GM18909 (cell line): ENCODE data around the gene SCGB1D2.

Source experiments
- ATAC-seq: cut with Tn5 transposase; IDR thresholded peaks from one replicate; pipeline ENCODE4 v1.9.1; 2021; ENCODE audit warnings: mild to moderate bottlenecking; ENCODE audit not compliant: unreplicated experiment, poor library complexity

SCGB1D2 gene

GRCh38 chr11:62256281-62256680 is 14.2 kb downstream of the SCGB1D2 start:
- ATAC-seq: no peak

- no peak for ATAC-seq
These were observed 18.4 kb downstream of the SCGB1D2 start for GRCh38 chr11:62260261-62260953.

- ATAC-seq: no peak
These were observed 22.0 kb downstream of the SCGB1D2 start for GRCh38 chr11:62264004-62264403.

GRCh38 chr11:62266558-62266957 is 24.5 kb downstream of the SCGB1D2 start:
- ATAC-seq: no peak

- no peak for ATAC-seq
These were observed 25.0 kb downstream of the SCGB1D2 start for GRCh38 chr11:62267050-62267449.

- ATAC-seq: no peak
These were observed 25.5 kb downstream of the SCGB1D2 start for GRCh38 chr11:62267576-62267975.

GRCh38 chr11:62269654-62270278 is 27.7 kb downstream of the SCGB1D2 start, which contains the start of gene SCGB2A2:
SCGB2A2 (plus strand) TSS chr11:62270158; CDS start chr11:62270217, 59 bp downstream.
- no peak for ATAC-seq

GRCh38 chr11:62273284-62273683 is 31.2 kb downstream of the SCGB1D2 start:
- no peak for ATAC-seq

- ATAC-seq: no peak
These were observed 31.8 kb downstream of the SCGB1D2 start for GRCh38 chr11:62273789-62274275.

GRCh38 chr11:62280452-62280851 is 38.4 kb downstream of the SCGB1D2 start:
- ATAC-seq: no peak
